OCI-LY3 (cell line): ENCODE data around the gene FGD2.

ENCODE experiments used
- H2AFZ ChIP-seq: fragments of 200-600, 300-600 bp; shearing (Covaris generic); 2 replicates; pipeline ENCODE4 v1.6.0; 2014; ENCODE audit warnings: antibody characterized with exemption, low read depth, low read length
- H3K27ac ChIP-seq: fragments of 200-600, 300-600 bp; sonication (generic); 2 replicates; pipeline ENCODE4 v1.5.1; 2014; ENCODE audit warnings: mild to moderate bottlenecking, low read length, moderate library complexity, mixed read lengths
- H3K27me3 ChIP-seq: fragments of 200-600, 300-600 bp; sonication (generic); 2 replicates; pipeline ENCODE4 v1.6.1; 2014; ENCODE audit warnings: low read depth, low read length, mixed read lengths
- H3K36me3 ChIP-seq: fragments of 200-600, 300-600 bp; sonication (generic); replicated peaks from 2 replicates; pipeline ENCODE3; 2014; ENCODE audit warnings: low read depth, low read length, mixed read lengths
- H3K4me1 ChIP-seq: fragments of 300-600, 200-600 bp; sonication (generic); 2 replicates; pipeline ENCODE4 v1.6.1; 2014; ENCODE audit warnings: low read length, mixed read lengths
- H3K4me2 ChIP-seq: fragments of 200-600, 300-600 bp; sonication (generic); 2 replicates; pipeline ENCODE4 v1.6.1; 2014; ENCODE audit warnings: low read length, mixed read lengths
- H3K4me3 ChIP-seq: fragments of 300-600, 200-600 bp; sonication (generic); 2 replicates; pipeline ENCODE4 v1.5.1; 2014; ENCODE audit warnings: antibody characterized with exemption, mild to moderate bottlenecking, low read length, moderate library complexity
- H3K79me2 ChIP-seq: fragments of 300-600, 200-600 bp; shearing (Covaris generic); 2 replicates; pipeline ENCODE4 v1.6.1; 2014; ENCODE audit warnings: mild to moderate bottlenecking, low read length, mixed read lengths
- H3K9ac ChIP-seq: fragments of 300-600, 200-600 bp; shearing (Covaris generic); 2 replicates; pipeline ENCODE4 v1.6.0; 2014; ENCODE audit warnings: mild to moderate bottlenecking, low read length, moderate library complexity
- H3K9me3 ChIP-seq: fragments of 200-600, 300-600 bp; shearing (Covaris generic); 2 replicates; pipeline ENCODE4 v1.6.1; 2014; ENCODE audit warnings: low read length, mixed read lengths; ENCODE audit not compliant: insufficient read depth
- H4K20me1 ChIP-seq: fragments of 200-600, 300-600 bp; sonication (generic); 2 replicates; pipeline ENCODE4 v1.6.1; 2016; ENCODE audit warnings: low read length, mixed read lengths; ENCODE audit not compliant: insufficient read depth
- CTCF ChIP-seq: fragments of 200-600, 300-600 bp; sonication (generic); IDR thresholded peaks from 2 replicates; pipeline ENCODE4 v1.5.1; 2014; ENCODE audit warnings: antibody characterized with exemption, low read length, low read depth
- EZH2phosphoT487 ChIP-seq: fragments of 200-600 bp; shearing (Covaris generic); IDR thresholded peaks from 2 replicates; pipeline ENCODE4 v1.6.1; 2018; ENCODE audit warnings: antibody characterized with exemption, mixed run types, low read depth

Gene FGD2, protein sequence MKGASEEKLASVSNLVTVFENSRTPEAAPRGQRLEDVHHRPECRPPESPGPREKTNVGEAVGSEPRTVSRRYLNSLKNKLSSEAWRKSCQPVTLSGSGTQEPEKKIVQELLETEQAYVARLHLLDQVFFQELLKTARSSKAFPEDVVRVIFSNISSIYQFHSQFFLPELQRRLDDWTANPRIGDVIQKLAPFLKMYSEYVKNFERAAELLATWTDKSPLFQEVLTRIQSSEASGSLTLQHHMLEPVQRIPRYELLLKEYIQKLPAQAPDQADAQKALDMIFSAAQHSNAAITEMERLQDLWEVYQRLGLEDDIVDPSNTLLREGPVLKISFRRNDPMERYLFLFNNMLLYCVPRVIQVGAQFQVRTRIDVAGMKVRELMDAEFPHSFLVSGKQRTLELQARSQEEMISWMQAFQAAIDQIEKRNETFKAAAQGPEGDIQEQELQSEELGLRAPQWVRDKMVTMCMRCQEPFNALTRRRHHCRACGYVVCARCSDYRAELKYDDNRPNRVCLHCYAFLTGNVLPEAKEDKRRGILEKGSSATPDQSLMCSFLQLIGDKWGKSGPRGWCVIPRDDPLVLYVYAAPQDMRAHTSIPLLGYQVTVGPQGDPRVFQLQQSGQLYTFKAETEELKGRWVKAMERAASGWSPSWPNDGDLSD

DNA sequence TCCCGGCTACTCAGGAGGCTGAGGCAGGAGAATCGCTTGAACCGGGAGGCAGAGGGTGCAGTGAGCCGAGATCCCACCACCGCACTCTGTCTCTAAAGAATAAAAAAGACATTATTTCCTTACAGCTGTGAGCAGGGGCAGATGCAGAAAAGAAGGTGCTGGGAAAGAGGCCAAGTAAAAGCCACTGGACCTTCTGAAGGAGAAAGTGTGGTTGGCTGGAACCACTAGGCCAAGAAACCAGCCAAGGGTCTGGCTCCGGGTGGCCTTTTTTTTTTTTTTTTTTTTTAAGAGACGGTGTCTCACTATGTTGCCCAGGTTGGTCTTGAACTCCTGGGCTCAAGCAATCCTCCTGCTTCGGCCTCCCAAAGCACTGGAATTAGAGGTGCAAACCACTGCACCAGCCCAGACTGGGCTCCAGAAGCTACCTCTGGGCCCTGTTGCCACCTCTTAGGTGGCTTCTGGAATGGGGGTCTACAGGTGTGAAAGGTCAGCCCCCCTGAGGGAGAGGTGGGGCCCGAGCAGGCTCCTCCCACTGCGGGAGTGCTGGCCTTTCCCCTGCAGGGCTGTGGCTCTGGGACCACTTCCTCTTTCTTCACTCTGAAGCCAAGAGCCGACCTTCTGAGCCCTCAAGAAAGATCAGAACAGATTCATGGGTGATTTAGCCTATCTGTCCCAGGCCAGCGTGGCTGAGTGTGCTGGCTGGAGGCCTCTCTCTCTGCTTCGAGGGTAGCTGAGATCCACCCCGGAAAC is at the start of gene FGD2:
TSS of gene FGD2 (plus strand) at position 595 of the 750 bp plus-strand sequence. CDS start 163 bp downstream, outside the sequence.
- Histone ChIP-seq H3K27me3 (no peaks in the 10 kb centered on the region; the same call in 1 of the 2 replicates), H3K4me3 (peak within 1 kb of the TSS; percentile 86), H3K79me2 (peaks cover 52% of the 10 kb centered on the region), H3K4me1 (peaks cover 39% of the 10 kb centered on the region), H3K4me2 (peak within 1 kb of the TSS; percentile 99), H3K9me3 (no peaks in the 10 kb centered on the region), H3K9ac (peak within 1 kb of the TSS; percentile 99), H2AFZ (no peak within 1 kb of the TSS), H4K20me1 (peaks cover 25% of the 10 kb centered on the region), H3K27ac (peak within 1 kb of the TSS; percentile 95), H3K36me3 (peaks cover 29% of the 10 kb centered on the region)
- TF ChIP-seq CTCF: no peak
- no peak for TF ChIP-seq EZH2phosphoT487

GRCh38 chr6:36955671-36956445 is 49.6 kb upstream of the FGD2 start:
- H3K27me3 ChIP-seq: peaks cover 4% of the 10 kb centered on the region; the same call in 1 of the 2 replicates
- no peak for TF ChIP-seq CTCF
- no peak for TF ChIP-seq EZH2phosphoT487
- H3K4me2 ChIP-seq: no peak overlapping the region
- no peak overlapping the region for H3K9ac ChIP-seq
- H3K79me2 ChIP-seq: no peaks in the 10 kb centered on the region
- no peaks in the 10 kb centered on the region for H3K36me3 ChIP-seq
- H3K4me3 ChIP-seq: no peak overlapping the region
- no peaks in the 10 kb centered on the region for H4K20me1 ChIP-seq
- H3K9me3 ChIP-seq: no peaks in the 10 kb centered on the region
- H3K27ac ChIP-seq: no peak overlapping the region
- 0 out of 2 replicates have a peak overlapping the region, but pooled peaks have one; percentile 17 for H2AFZ ChIP-seq
- H3K4me1 ChIP-seq: no peaks in the 10 kb centered on the region

DNA sequence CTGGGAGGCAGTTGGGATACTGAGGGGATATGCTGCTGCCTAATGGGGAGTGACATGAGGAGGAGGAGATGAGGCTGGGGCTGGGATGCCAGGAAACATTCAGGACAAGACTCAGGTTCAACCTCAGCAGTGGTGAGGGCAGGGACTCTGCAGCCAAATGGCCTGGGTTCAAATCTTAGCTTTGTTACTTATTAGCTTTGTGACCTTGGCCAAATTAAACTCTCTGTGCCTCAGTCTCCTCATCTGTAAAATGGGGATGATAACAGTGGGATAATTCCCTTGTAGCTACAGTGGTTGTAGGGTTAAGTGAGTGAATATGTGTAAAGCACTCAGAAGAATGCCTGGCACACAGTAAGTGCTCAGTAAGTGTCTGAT is 49.0 kb upstream of the FGD2 start:
- Histone ChIP-seq H3K9me3 (no peaks in the 10 kb centered on the region), H3K27me3 (peaks cover 4% of the 10 kb centered on the region; the same call in 1 of the 2 replicates), H3K4me3 (no peak overlapping the region), H3K4me1 (no peaks in the 10 kb centered on the region), H3K79me2 (no peaks in the 10 kb centered on the region), H3K9ac (no peak overlapping the region), H4K20me1 (no peaks in the 10 kb centered on the region), H3K27ac (no peak overlapping the region), H3K4me2 (no peak overlapping the region), H3K36me3 (no peaks in the 10 kb centered on the region), H2AFZ (no peak overlapping the region)
- no peak for TF ChIP-seq EZH2phosphoT487

- no peak overlapping the region for H3K27ac ChIP-seq
- TF ChIP-seq EZH2phosphoT487: no peak
- no peak for TF ChIP-seq CTCF
- H4K20me1 ChIP-seq: no peaks in the 10 kb centered on the region
These were observed 47.6 kb upstream of the FGD2 start for GRCh38 chr6:36957773-36958271.

More at GRCh38 chr6:36957773-36958271, 47.6 kb upstream of the FGD2 start:
- H3K79me2 ChIP-seq: no peaks in the 10 kb centered on the region
- H3K27me3 ChIP-seq: peaks cover 4% of the 10 kb centered on the region; the same call in 1 of the 2 replicates
- H3K9me3 ChIP-seq: no peaks in the 10 kb centered on the region
- H3K36me3 ChIP-seq: no peaks in the 10 kb centered on the region
- H3K4me3 ChIP-seq: no peak overlapping the region
- no peak overlapping the region for H2AFZ ChIP-seq
- H3K4me2 ChIP-seq: no peak overlapping the region
- H3K9ac ChIP-seq: no peak overlapping the region
- peaks cover 3% of the 10 kb centered on the region for H3K4me1 ChIP-seq
